Mesenchymal stem cell (in vitro differentiated cells and primary cell): Measurements from ENCODE around the gene TIMP1.

Source experiments
- DNase-seq: peaks from one replicate; pipeline ENCODE4 v3.0.0-alpha.2; 2013
- H2AFZ ChIP-seq: one replicate; pipeline ENCODE4 v1.6.1; 2013; ENCODE audit warnings: low read depth, mild to moderate bottlenecking, control low read depth, inconsistent platforms, low read length, moderate library complexity
- H2AK5ac ChIP-seq: 2 replicates; pipeline ENCODE4 v1.6.1; 2013; ENCODE audit warnings: low read length, moderate library complexity, mild to moderate bottlenecking, inconsistent platforms; ENCODE audit not compliant: severe bottlenecking
- H2BK120ac ChIP-seq: one replicate; pipeline ENCODE4 v1.6.1; 2013; ENCODE audit warnings: low read depth, mild to moderate bottlenecking, inconsistent platforms, low read length, moderate library complexity
- H2BK12ac ChIP-seq, 2 experiments: one replicate each; pipeline ENCODE4 v1.6.1; 2013; ENCODE audit warnings: inconsistent platforms in 2 of 2, low read length in 2 of 2, mild to moderate bottlenecking in 2 of 2, moderate library complexity in 2 of 2, control low read depth in 1 of 2
- H2BK15ac ChIP-seq: one replicate; pipeline ENCODE4 v1.6.1; 2013; ENCODE audit warnings: mild to moderate bottlenecking, low read depth, inconsistent platforms; ENCODE audit not compliant: poor library complexity, severe bottlenecking
- H2BK5ac ChIP-seq: 2 replicates; pipeline ENCODE4 v1.6.1; 2013; ENCODE audit warnings: low read depth, mild to moderate bottlenecking, low read length, control low read depth, inconsistent platforms; ENCODE audit not compliant: poor library complexity, severe bottlenecking
- H3K14ac ChIP-seq, 2 experiments: one replicate each; pipeline ENCODE4 v1.6.1; 2013; ENCODE audit warnings: inconsistent platforms in 2 of 2, low read length in 2 of 2, control low read depth in 1 of 2, mild to moderate bottlenecking in 1 of 2, moderate library complexity in 1 of 2
- H3K18ac ChIP-seq, 2 experiments: one replicate each; pipeline ENCODE4 v1.6.1; 2013; ENCODE audit warnings: inconsistent platforms in 2 of 2, low read length in 2 of 2, control low read depth in 1 of 2, low read depth in 1 of 2, mild to moderate bottlenecking in 1 of 2
- H3K23ac ChIP-seq, 2 experiments: one replicate each; pipeline ENCODE4 v1.6.1; 2013; ENCODE audit warnings: inconsistent platforms in 2 of 2, low read length in 2 of 2, mild to moderate bottlenecking in 2 of 2, moderate library complexity in 2 of 2, control low read depth in 1 of 2
- H3K27ac ChIP-seq: 2 replicates; pipeline ENCODE4 v1.5.1; 2013; ENCODE audit warnings: mild to moderate bottlenecking, moderate library complexity, low read length, control low read depth, inconsistent platforms; ENCODE audit not compliant: poor library complexity, severe bottlenecking
- H3K27me3 ChIP-seq, 2 experiments: 2 replicates each; pipeline versions ENCODE4 v1.6.1 to v1.7.0; 2013; ENCODE audit warnings: low read length in 2 of 2, mild to moderate bottlenecking in 2 of 2, moderate library complexity in 2 of 2, control low read depth in 1 of 2, inconsistent platforms in 1 of 2; ENCODE audit not compliant: control insufficient read depth in 1 of 2, insufficient read depth in 1 of 2
- H3K36me3 ChIP-seq, 2 experiments: 2 replicates each; pipeline versions ENCODE4 v1.6.1 to v1.7.0; 2013; ENCODE audit warnings: low read length in 2 of 2, control low read depth in 1 of 2, inconsistent platforms in 1 of 2, low read depth in 1 of 2, mild to moderate bottlenecking in 1 of 2; ENCODE audit not compliant: insufficient read depth in 2 of 2, control insufficient read depth in 1 of 2
- H3K4ac ChIP-seq, 2 experiments: one replicate each; pipeline ENCODE4 v1.6.1; 2013; ENCODE audit warnings: inconsistent platforms in 2 of 2, low read length in 2 of 2, mild to moderate bottlenecking in 2 of 2, moderate library complexity in 2 of 2, control low read depth in 1 of 2, low read depth in 1 of 2
- H3K4me1 ChIP-seq: 2 replicates; pipeline ENCODE4 v1.6.1; 2013; ENCODE audit warnings: low read depth, low read length, control low read depth; ENCODE audit not compliant: control insufficient read depth, insufficient read depth
- H3K4me2 ChIP-seq: 2 replicates; pipeline ENCODE4 v1.6.1; 2013; ENCODE audit warnings: low read length, mild to moderate bottlenecking, inconsistent platforms; ENCODE audit not compliant: poor library complexity, severe bottlenecking
- H3K4me3 ChIP-seq, 2 experiments: 2 replicates each; pipeline versions ENCODE4 v1.5.1 to v1.7.0; 2013; ENCODE audit warnings: low read length in 2 of 2, mild to moderate bottlenecking in 2 of 2, control low read depth in 1 of 2, low read depth in 1 of 2; ENCODE audit not compliant: insufficient read depth in 1 of 2
- H3K79me1 ChIP-seq: replicated peaks from 2 replicates; pipeline ENCODE4 v1.6.1; 2013; ENCODE audit warnings: mild to moderate bottlenecking, control low read depth, low read length, inconsistent platforms; ENCODE audit not compliant: poor library complexity, severe bottlenecking
- H3K9ac ChIP-seq: 2 replicates; pipeline ENCODE4 v1.7.0; 2013; ENCODE audit warnings: mild to moderate bottlenecking, low read length, moderate library complexity
- H3K9me3 ChIP-seq: 2 replicates; pipeline ENCODE4 v1.7.0; 2013; ENCODE audit warnings: mild to moderate bottlenecking, low read length; ENCODE audit not compliant: control insufficient read depth
- H4K8ac ChIP-seq: one replicate; pipeline ENCODE4 v1.6.1; 2013; ENCODE audit warnings: inconsistent platforms, mild to moderate bottlenecking, low read length, moderate library complexity
- H4K91ac ChIP-seq: one replicate; pipeline ENCODE4 v1.6.1; 2013; ENCODE audit warnings: mild to moderate bottlenecking, low read length, inconsistent platforms
- WGBS: methylation state at CpG from one replicate; pipeline ENCODE4 v1.1.7; 2013; ENCODE audit warnings: mixed read lengths; 5-methylcytosine and 5-hydroxymethylcytosine counted together

TIMP1 gene

GRCh38 chrX:47631676-47632075 is 49.4 kb downstream of the TIMP1 start:
- Histone ChIP-seq H3K4me1 (peaks cover 3% of the 10 kb centered on the region), H4K8ac (no peak overlapping the region), H3K4me3 (no peak overlapping the region), H3K27me3 (peaks cover 0 to 9% of the 10 kb centered on the region in 2 experiments), H3K27ac (no peak overlapping the region), H3K9me3 (no peaks in the 10 kb centered on the region), H2BK15ac (no peak overlapping the region), H3K79me1 (no peaks in the 10 kb centered on the region), H3K9ac (no peak overlapping the region), H2AK5ac (no peak overlapping the region), H2BK5ac (no peak overlapping the region), H2BK120ac (no peak overlapping the region), H3K14ac (no peak overlapping the region), H2AFZ (no peak overlapping the region), H2BK12ac (no peak overlapping the region), H3K4ac (no peak overlapping the region), H4K91ac (no peak overlapping the region), H3K4me2 (no peak overlapping the region), H3K18ac (no peak overlapping the region), H3K36me3 (peaks cover 16 to 28% of the 10 kb centered on the region in 2 experiments), H3K23ac (no peak overlapping the region)
- no peak for DNase-seq
- WGBS, result 98% methylated on average over 5 of the region's 5 CpGs

- H3K36me3 ChIP-seq, result peaks cover 26 to 36% of the 10 kb centered on the region in 2 experiments
- 98% methylated on average over 3 of the region's 4 CpGs for WGBS
- peaks cover 0 to 9% of the 10 kb centered on the region in 2 experiments for H3K27me3 ChIP-seq
- peaks cover 3% of the 10 kb centered on the region for H3K79me1 ChIP-seq
- H2BK5ac ChIP-seq, result no peak overlapping the region
- no peak overlapping the region for H2BK15ac ChIP-seq
- no peak overlapping the region for H3K4me2 ChIP-seq
- no peak overlapping the region for H4K91ac ChIP-seq
- no peak overlapping the region for H2BK12ac ChIP-seq
- no peak overlapping the region for H3K23ac ChIP-seq
- no peak overlapping the region for H3K4ac ChIP-seq
- no peak overlapping the region for H3K14ac ChIP-seq
- H3K27ac ChIP-seq, result no peak overlapping the region
- no peak overlapping the region for H2AK5ac ChIP-seq
- no peak overlapping the region for H4K8ac ChIP-seq
- no peak overlapping the region for H3K9ac ChIP-seq
- H3K18ac ChIP-seq, result no peak overlapping the region
- H2BK120ac ChIP-seq, result no peak overlapping the region
- peaks cover 3% of the 10 kb centered on the region for H3K4me1 ChIP-seq
- no peak overlapping the region for H2AFZ ChIP-seq
- DNase-seq, result no peak
- H3K9me3 ChIP-seq, result no peaks in the 10 kb centered on the region
- no peak overlapping the region for H3K4me3 ChIP-seq
These were observed 50.4 kb downstream of the TIMP1 start for GRCh38 chrX:47632666-47633065.

- Histone ChIP-seq H3K36me3 (peaks cover 39 to 46% of the 10 kb centered on the region in 2 experiments), H3K27me3 (peaks cover 0 to 8% of the 10 kb centered on the region in 2 experiments), H3K23ac (no peak overlapping the region), H3K9ac (no peak overlapping the region), H3K27ac (no peak overlapping the region), H3K4me2 (no peak overlapping the region), H3K14ac (no peak overlapping the region), H2AK5ac (no peak overlapping the region), H2AFZ (no peak overlapping the region), H4K8ac (no peak overlapping the region), H2BK120ac (no peak overlapping the region), H3K9me3 (no peaks in the 10 kb centered on the region), H2BK15ac (no peak overlapping the region), H3K4me3 (no peak overlapping the region), H2BK12ac (no peak overlapping the region), H3K4ac (no peak overlapping the region), H3K18ac (no peak overlapping the region), H2BK5ac (no peak overlapping the region), H3K79me1 (peaks cover 3% of the 10 kb centered on the region), H3K4me1 (peaks cover 3% of the 10 kb centered on the region), H4K91ac (no peak overlapping the region)
- DNase-seq, result no peak
- whole genome bisulfite sequencing, result 82% methylated on average over 14 of the region's 14 CpGs
These were observed 51.7 kb downstream of the TIMP1 start for GRCh38 chrX:47633689-47634590.

- Histone ChIP-seq H2BK15ac (no peak overlapping the region), H3K4me1 (peaks cover 2% of the 10 kb centered on the region), H3K4ac (no peak overlapping the region), H4K8ac (no peak overlapping the region), H2AK5ac (no peak overlapping the region), H3K4me3 (no peak overlapping the region), H3K23ac (no peak overlapping the region), H3K27me3 (peaks cover 0 to 6% of the 10 kb centered on the region in 2 experiments), H2BK12ac (no peak overlapping the region), H3K9me3 (no peaks in the 10 kb centered on the region), H2AFZ (no peak overlapping the region), H4K91ac (no peak overlapping the region), H3K79me1 (peaks cover 8% of the 10 kb centered on the region), H2BK120ac (no peak overlapping the region), H3K27ac (no peak overlapping the region), H3K18ac (no peak overlapping the region), H3K9ac (no peak overlapping the region), H3K14ac (no peak overlapping the region), H3K36me3 (peaks cover 44 to 56% of the 10 kb centered on the region in 2 experiments), H3K4me2 (no peak overlapping the region), H2BK5ac (no peak overlapping the region)
- 98% methylated on average over 16 of the region's 16 CpGs for WGBS
- DNase-seq, result no peak
These were observed 52.8 kb downstream of the TIMP1 start for GRCh38 chrX:47634871-47635575.
